MM.1S (cell line): ENCODE data around the gene TIFAB.

Experiments used
- DNase-seq: peaks from one replicate; pipeline ENCODE4 v3.0.0-alpha.2; 2015
- H2AFZ ChIP-seq: fragments of 300-600 bp; sonication (generic); 2 replicates; pipeline ENCODE4 v1.6.0; 2016; ENCODE audit warnings: antibody characterized with exemption, low read length
- H3F3A ChIP-seq: fragments of 300-600 bp; sonication (generic); 2 replicates; pipeline ENCODE4 v1.6.1; 2016; ENCODE audit warnings: mild to moderate bottlenecking, antibody characterized with exemption, low read length, moderate library complexity, mixed read lengths; ENCODE audit not compliant: insufficient read depth
- H3K27ac ChIP-seq: fragments of 300-600 bp; sonication (generic); 2 replicates; pipeline ENCODE4 v1.5.1; 2016; ENCODE audit warnings: mild to moderate bottlenecking, low read length
- H3K27me3 ChIP-seq: fragments of 300-600 bp; sonication (generic); replicated peaks from 2 replicates; pipeline ENCODE4 v1.6.0; 2016; ENCODE audit warnings: low read length; ENCODE audit not compliant: insufficient read depth
- H3K36me3 ChIP-seq: fragments of 300-600 bp; sonication (generic); replicated peaks from 2 replicates; pipeline ENCODE4 v1.6.1; 2016; ENCODE audit warnings: mild to moderate bottlenecking, low read length, mixed read lengths; ENCODE audit not compliant: insufficient read depth
- H3K4me1 ChIP-seq: fragments of 300-600 bp; sonication (generic); 2 replicates; pipeline ENCODE4 v1.6.1; 2016; ENCODE audit warnings: low read length, mixed read lengths
- H3K4me2 ChIP-seq: fragments of 300-600 bp; sonication (generic); 2 replicates; pipeline ENCODE4 v1.6.0; 2016; ENCODE audit warnings: low read depth, low read length
- H3K4me3 ChIP-seq: fragments of 300-600 bp; sonication (generic); 2 replicates; pipeline ENCODE4 v1.5.1; 2016; ENCODE audit warnings: low read length, mixed read lengths
- H3K79me2 ChIP-seq: fragments of 300-600 bp; sonication (generic); 2 replicates; pipeline ENCODE4 v1.6.1; 2016; ENCODE audit warnings: mixed run types, low read length, mixed read lengths
- H3K9ac ChIP-seq: fragments of 300-600 bp; sonication (generic); 2 replicates; pipeline ENCODE4 v1.6.1; 2016; ENCODE audit warnings: low read length, mixed read lengths
- H3K9me2 ChIP-seq: fragments of 300-600 bp; sonication (generic); replicated peaks from 2 replicates; pipeline ENCODE4 v1.6.1; 2016; ENCODE audit warnings: mild to moderate bottlenecking, low read length, mixed read lengths; ENCODE audit not compliant: insufficient read depth
- H3K9me3 ChIP-seq: fragments of 300-600 bp; sonication (generic); replicated peaks from 2 replicates; pipeline ENCODE4 v1.6.1; 2016; ENCODE audit warnings: mild to moderate bottlenecking, low read length, mixed read lengths; ENCODE audit not compliant: insufficient read depth
- H4K20me1 ChIP-seq: fragments of 300-600 bp; sonication (generic); 2 replicates; pipeline ENCODE4 v1.6.1; 2016; ENCODE audit warnings: mild to moderate bottlenecking, low read length, moderate library complexity, mixed read lengths; ENCODE audit not compliant: insufficient read depth
- EZH2 ChIP-seq: fragments of 300-600 bp; sonication (generic); optimal IDR thresholded peaks from 2 replicates; pipeline ENCODE3; 2017; ENCODE audit warnings: low read depth, mild to moderate bottlenecking, antibody characterized with exemption, low read length, mixed read lengths
- EZH2phosphoT487 ChIP-seq: fragments of 300-600 bp; sonication (generic); IDR thresholded peaks from 2 replicates; pipeline ENCODE4 v1.6.1; 2018; ENCODE audit warnings: antibody characterized with exemption, low read length
- TF ChIP-seq, protein P1 (sequence below): fragments of 300-600 bp; sonication (generic); IDR thresholded peaks from 2 replicates; pipeline ENCODE4 v1.5.1; 2016; ENCODE audit warnings: antibody characterized with exemption, low read length, mixed read lengths

Gene TIFAB

GRCh38 chr5:135446615-135447014, 5.5 kb downstream of the TIFAB start:
- Histone ChIP-seq H3K9ac (no peak overlapping the region), H3K27ac (no peak overlapping the region), H3K4me1 (no peaks in the 10 kb centered on the region), H4K20me1 (no peaks in the 10 kb centered on the region), H3K27me3 (no peaks in the 10 kb centered on the region), H3K9me2 (no peaks in the 10 kb centered on the region), H3K36me3 (no peaks in the 10 kb centered on the region), H3K79me2 (no peaks in the 10 kb centered on the region), H3K9me3 (no peaks in the 10 kb centered on the region), H2AFZ (no peak overlapping the region), H3K4me3 (no peak overlapping the region), H3K4me2 (no peak overlapping the region), H3F3A (no peaks in the 10 kb centered on the region)
- TF ChIP-seq, protein P1, sequence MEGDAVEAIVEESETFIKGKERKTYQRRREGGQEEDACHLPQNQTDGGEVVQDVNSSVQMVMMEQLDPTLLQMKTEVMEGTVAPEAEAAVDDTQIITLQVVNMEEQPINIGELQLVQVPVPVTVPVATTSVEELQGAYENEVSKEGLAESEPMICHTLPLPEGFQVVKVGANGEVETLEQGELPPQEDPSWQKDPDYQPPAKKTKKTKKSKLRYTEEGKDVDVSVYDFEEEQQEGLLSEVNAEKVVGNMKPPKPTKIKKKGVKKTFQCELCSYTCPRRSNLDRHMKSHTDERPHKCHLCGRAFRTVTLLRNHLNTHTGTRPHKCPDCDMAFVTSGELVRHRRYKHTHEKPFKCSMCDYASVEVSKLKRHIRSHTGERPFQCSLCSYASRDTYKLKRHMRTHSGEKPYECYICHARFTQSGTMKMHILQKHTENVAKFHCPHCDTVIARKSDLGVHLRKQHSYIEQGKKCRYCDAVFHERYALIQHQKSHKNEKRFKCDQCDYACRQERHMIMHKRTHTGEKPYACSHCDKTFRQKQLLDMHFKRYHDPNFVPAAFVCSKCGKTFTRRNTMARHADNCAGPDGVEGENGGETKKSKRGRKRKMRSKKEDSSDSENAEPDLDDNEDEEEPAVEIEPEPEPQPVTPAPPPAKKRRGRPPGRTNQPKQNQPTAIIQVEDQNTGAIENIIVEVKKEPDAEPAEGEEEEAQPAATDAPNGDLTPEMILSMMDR, result no peak
- TF ChIP-seq EZH2phosphoT487, result no peak
- no peak for TF ChIP-seq EZH2
- DNase-seq, result peak; percentile 16

DNA sequence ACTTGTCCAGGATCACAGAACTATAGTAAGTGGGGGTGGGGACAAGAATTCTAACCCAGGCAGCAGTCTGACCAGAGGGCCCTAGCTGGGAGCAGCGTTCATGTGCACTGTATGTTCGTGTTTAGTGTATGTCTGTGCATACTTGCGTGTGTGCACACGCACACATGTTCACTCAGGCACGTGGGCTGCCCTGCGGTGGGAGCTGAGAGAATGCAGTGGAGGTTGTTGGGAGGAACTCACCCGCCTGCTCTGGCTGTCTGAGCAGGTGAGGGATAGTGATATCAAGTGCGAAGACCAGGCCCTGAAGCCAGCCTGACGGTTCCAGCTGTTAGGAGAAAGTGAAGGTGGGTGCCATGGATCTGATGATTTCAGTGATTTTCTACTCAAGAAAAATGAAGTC, 5.9 kb downstream of the TIFAB start:
- Histone ChIP-seq H2AFZ (no peak overlapping the region), H3K4me2 (no peak overlapping the region), H3K4me1 (no peaks in the 10 kb centered on the region), H3K79me2 (no peaks in the 10 kb centered on the region), H3K9me3 (no peaks in the 10 kb centered on the region), H3K4me3 (no peak overlapping the region), H3K27me3 (no peaks in the 10 kb centered on the region), H4K20me1 (no peaks in the 10 kb centered on the region), H3K9ac (no peak overlapping the region), H3F3A (no peaks in the 10 kb centered on the region), H3K27ac (no peak overlapping the region), H3K9me2 (no peaks in the 10 kb centered on the region), H3K36me3 (no peaks in the 10 kb centered on the region)
- TF ChIP-seq EZH2phosphoT487, result no peak
- TF ChIP-seq, protein P1, result no peak
- no peak for TF ChIP-seq EZH2
- DNase-seq, result no peak

DNA sequence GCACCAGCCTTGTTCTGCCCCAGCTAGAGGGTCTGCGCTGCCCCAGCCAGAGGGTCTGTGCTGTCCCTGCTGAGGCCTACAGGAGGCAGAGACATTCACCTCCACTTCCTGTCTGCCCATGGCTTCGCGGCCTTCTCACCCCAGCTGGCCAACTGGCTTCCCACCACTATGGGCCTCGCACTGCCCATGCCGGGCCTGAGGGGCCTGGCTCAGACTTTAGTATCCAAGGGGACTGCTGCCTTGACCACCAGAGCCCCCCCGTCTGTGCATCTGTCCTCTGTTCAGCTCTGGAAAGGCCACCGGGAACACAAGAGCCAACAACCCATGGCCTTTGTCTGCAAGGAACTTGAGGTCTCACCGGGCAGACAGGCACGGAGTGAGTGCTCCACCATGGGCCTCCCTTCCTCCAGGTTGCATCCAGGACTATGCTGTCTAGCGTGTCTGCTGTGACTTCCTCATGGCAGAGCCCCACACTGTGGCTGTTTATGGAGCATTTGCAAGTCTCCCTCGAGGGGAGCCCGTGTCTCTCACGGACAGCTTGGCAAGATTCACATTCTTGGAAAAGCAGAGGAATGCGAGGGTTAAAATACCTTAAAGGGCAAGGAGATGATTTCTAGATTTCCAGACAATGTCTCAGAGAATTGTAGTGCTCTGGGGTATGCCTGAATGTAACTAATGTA, 6.7 kb downstream of the TIFAB start:
- H3K9ac ChIP-seq, result no peak overlapping the region
- no peaks in the 10 kb centered on the region for H3F3A ChIP-seq
- H3K9me2 ChIP-seq, result no peaks in the 10 kb centered on the region
- H3K4me3 ChIP-seq, result no peak overlapping the region
- TF ChIP-seq, protein P1, result no peak
- TF ChIP-seq EZH2phosphoT487, result no peak
- H4K20me1 ChIP-seq, result no peaks in the 10 kb centered on the region
- no peaks in the 10 kb centered on the region for H3K36me3 ChIP-seq
- no peak overlapping the region for H3K27ac ChIP-seq
- DNase-seq, result no peak
- no peak overlapping the region for H3K4me2 ChIP-seq
- no peaks in the 10 kb centered on the region for H3K9me3 ChIP-seq
- H3K27me3 ChIP-seq, result no peaks in the 10 kb centered on the region
- no peaks in the 10 kb centered on the region for H3K79me2 ChIP-seq
- no peak overlapping the region for H2AFZ ChIP-seq
- H3K4me1 ChIP-seq, result no peaks in the 10 kb centered on the region
